WTC11 (cell line): Measurements from ENCODE around the gene LEFTY2. TPM values are rescaled to one million over a fixed set of nuclear protein-coding genes. Genes with fewer than 3 reads are reported as not detected.

ENCODE experiments used
- ATAC-seq: fragments of 200-7000 bp; cut with Tn5 transposase; 2 replicates; pipeline ENCODE4 v1.10.0; 2021; ENCODE audit warnings: mild to moderate bottlenecking, moderate library complexity
- CTCF ChIA-PET: fragments of 300-600 bp; sonication (Branson Sonifier 250); formaldehyde crosslinking; loops from one replicate; lab custom pipeline; 2021; ENCODE audit warnings: antibody characterized with exemption; lab: Charles Lee
- POLR2A ChIA-PET: fragments of 350-600 bp; sonication (Branson Sonifier 250); formaldehyde crosslinking; loops from one replicate; lab custom pipeline; 2021; ENCODE audit warnings: antibody characterized with exemption; lab: Charles Lee
- DNase-seq: peaks from one replicate; pipeline ENCODE4 v3.0.0; 2021; ENCODE audit warnings: low spot score
- H3K27ac Mint-ChIP-seq: 2 replicates; pipeline ENCODE4 v1.8.0; 2021; ENCODE audit warnings: mixed read lengths
- H3K27me3 Mint-ChIP-seq: 2 replicates; pipeline ENCODE4 v1.8.0; 2021; ENCODE audit warnings: low read depth, mild to moderate bottlenecking, moderate library complexity, mixed read lengths
- H3K36me3 Mint-ChIP-seq: 2 replicates; pipeline ENCODE4 v1.8.0; 2021; ENCODE audit warnings: mixed read lengths
- H3K4me1 Mint-ChIP-seq: 2 replicates; pipeline ENCODE4 v1.8.0; 2022; ENCODE audit warnings: mixed read lengths
- H3K4me3 Mint-ChIP-seq: 2 replicates; pipeline ENCODE4 v1.8.0; 2021; ENCODE audit warnings: mild to moderate bottlenecking, moderate library complexity, mixed read lengths
- H3K9me3 Mint-ChIP-seq: 2 replicates; pipeline ENCODE4 v1.8.0; 2021; ENCODE audit warnings: mixed read lengths
- ATF1 ChIP-seq: sonication (generic); formaldehyde crosslinking; IDR thresholded peaks from 2 replicates; pipeline ENCODE4 v1.8.1; 2023; ENCODE audit warnings: mild to moderate bottlenecking, moderate library complexity, missing genetic modification reagents
- CREB1 ChIP-seq: sonication (generic); formaldehyde crosslinking; IDR thresholded peaks from 2 replicates; pipeline ENCODE4 v1.8.0; 2023; ENCODE audit warnings: mild to moderate bottlenecking, missing genetic modification reagents
- GABPB1 ChIP-seq: sonication (generic); formaldehyde crosslinking; IDR thresholded peaks from 2 replicates; pipeline ENCODE4 v1.8.1; 2023; ENCODE audit warnings: mild to moderate bottlenecking, missing genetic modification reagents
- HMGA2 ChIP-seq: fragments of 250-450 bp; sonication (Bioruptor Pico); IDR thresholded peaks from 2 replicates; pipeline ENCODE4 v1.4.0; 2021; ENCODE audit warnings: mild to moderate bottlenecking, moderate library complexity
- KAT7 ChIP-seq: sonication (generic); formaldehyde crosslinking; IDR thresholded peaks from 2 replicates; pipeline ENCODE4 v1.8.1; 2023; ENCODE audit warnings: missing genetic modification reagents, mild to moderate bottlenecking, borderline replicate concordance
- NFATC4 ChIP-seq: fragments of 250-450 bp; sonication (Bioruptor Pico); IDR thresholded peaks from 2 replicates; pipeline ENCODE4 v1.9.0; 2021; ENCODE audit warnings: mild to moderate bottlenecking
- TCF7 ChIP-seq: sonication (generic); formaldehyde crosslinking; IDR thresholded peaks from 2 replicates; pipeline ENCODE4 v1.8.0; 2022; ENCODE audit warnings: mild to moderate bottlenecking, low read depth, missing genetic modification reagents, moderate library complexity
- TEAD1 ChIP-seq: sonication (generic); formaldehyde crosslinking; IDR thresholded peaks from 2 replicates; pipeline ENCODE4 v1.8.0; 2022; ENCODE audit warnings: mild to moderate bottlenecking, missing genetic modification reagents
- TEAD4 ChIP-seq: sonication (generic); formaldehyde crosslinking; IDR thresholded peaks from 2 replicates; pipeline ENCODE4 v1.8.0; 2022; ENCODE audit warnings: mild to moderate bottlenecking, missing genetic modification reagents
- ZBTB21 ChIP-seq: sonication (generic); formaldehyde crosslinking; IDR thresholded peaks from 2 replicates; pipeline ENCODE4 v1.8.1; 2023; ENCODE audit warnings: mild to moderate bottlenecking, missing genetic modification reagents, borderline replicate concordance
- ZNF121 ChIP-seq: sonication (generic); formaldehyde crosslinking; IDR thresholded peaks from 2 replicates; pipeline ENCODE4 v1.8.0; 2023; ENCODE audit warnings: missing genetic modification reagents
- ZNF232 ChIP-seq: sonication (generic); formaldehyde crosslinking; IDR thresholded peaks from 2 replicates; pipeline ENCODE4 v1.8.0; 2022; ENCODE audit warnings: mild to moderate bottlenecking, missing genetic modification reagents
- total RNA-seq: library from RNA; stranded (reverse); gene quantifications from 3 replicates; pipeline ENCODE4 v1.2.3, GENCODE V29; 2021
- TF ChIP-seq, protein P1 (sequence below): sonication (generic); formaldehyde crosslinking; IDR thresholded peaks from 2 replicates; pipeline ENCODE4 v1.8.1; 2022; ENCODE audit warnings: low read depth, mild to moderate bottlenecking, moderate library complexity, missing genetic modification reagents, borderline replicate concordance
- TF ChIP-seq, protein P2 (sequence below): fragments of 250-450 bp; sonication (Bioruptor Pico); IDR thresholded peaks from 2 replicates; pipeline ENCODE4 v1.9.0; 2021; ENCODE audit warnings: mild to moderate bottlenecking
- TF ChIP-seq, protein P3 (sequence below): fragments of 200-600 bp; IDR thresholded peaks from 2 replicates; pipeline ENCODE4 v1.8.0; 2022; ENCODE audit warnings: antibody characterized with exemption
- TF ChIP-seq, protein P4 (sequence below): fragments of 250-450 bp; sonication (Bioruptor Pico); IDR thresholded peaks from 2 replicates; pipeline ENCODE4 v1.9.0; 2021; ENCODE audit warnings: moderate library complexity, mild to moderate bottlenecking, inconsistent platforms, borderline replicate concordance
- TF ChIP-seq, protein P5 (sequence below): sonication (generic); formaldehyde crosslinking; IDR thresholded peaks from 2 replicates; pipeline ENCODE4 v1.8.1; 2023; ENCODE audit warnings: mild to moderate bottlenecking, missing genetic modification reagents, borderline replicate concordance

Gene LEFTY2
- total RNA-seq, 1 experiment from 2014 or later = 15.5 TPM

DNA sequence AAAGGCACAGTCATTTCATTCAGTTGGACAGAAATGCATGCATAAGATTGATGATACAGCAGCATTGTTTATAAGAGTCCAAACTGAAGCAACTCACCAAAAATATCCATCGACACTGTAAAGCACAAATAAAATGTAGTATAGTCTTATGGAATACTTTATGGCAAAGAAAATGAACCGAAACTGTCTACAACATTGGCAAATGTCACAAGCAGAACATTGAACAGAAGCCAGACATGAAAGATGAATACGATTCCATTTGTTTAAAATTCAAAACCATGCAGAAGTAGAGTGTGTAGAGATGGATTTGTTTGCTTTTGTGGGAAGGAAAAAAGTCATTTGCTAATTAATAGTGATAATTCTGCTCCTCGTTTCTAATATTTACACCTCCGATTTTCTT lies 44.5 kb downstream of the LEFTY2 start:
- TF ChIP-seq TEAD4 = no peak
- no peak for TF ChIP-seq TEAD1
- TF ChIP-seq ZBTB21 (CRISPR knock-in tag) = no peak
- no peak for TF ChIP-seq NFATC4 (CRISPR knock-in tag)
- TF ChIP-seq, protein P1, sequence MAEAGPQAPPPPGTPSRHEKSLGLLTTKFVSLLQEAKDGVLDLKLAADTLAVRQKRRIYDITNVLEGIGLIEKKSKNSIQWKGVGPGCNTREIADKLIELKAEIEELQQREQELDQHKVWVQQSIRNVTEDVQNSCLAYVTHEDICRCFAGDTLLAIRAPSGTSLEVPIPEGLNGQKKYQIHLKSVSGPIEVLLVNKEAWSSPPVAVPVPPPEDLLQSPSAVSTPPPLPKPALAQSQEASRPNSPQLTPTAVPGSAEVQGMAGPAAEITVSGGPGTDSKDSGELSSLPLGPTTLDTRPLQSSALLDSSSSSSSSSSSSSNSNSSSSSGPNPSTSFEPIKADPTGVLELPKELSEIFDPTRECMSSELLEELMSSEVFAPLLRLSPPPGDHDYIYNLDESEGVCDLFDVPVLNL = no peak
- TF ChIP-seq HMGA2 = no peak
- H3K4me3 Mint-ChIP-seq = no peak overlapping the region
- H3K4me1 Mint-ChIP-seq = peaks cover 43% of the 10 kb centered on the region
- H3K27ac Mint-ChIP-seq = no peak overlapping the region
- ATAC-seq (no peak), DNase-seq (no peak)
- CTCF ChIA-PET = no interaction called here
- H3K36me3 Mint-ChIP-seq = no peaks in the 10 kb centered on the region
- H3K27me3 Mint-ChIP-seq = peaks cover 11% of the 10 kb centered on the region; the same call in 1 of the 2 replicates
- H3K9me3 Mint-ChIP-seq = no peaks in the 10 kb centered on the region
- POLR2A ChIA-PET = interaction anchor here (0.7 to 2.2 kb wide), 3 partner anchors 9 to 27 kb away, joined by 3 to 10 read pairs (median 6); partner anchors contain the start of gene TMEM63A

DNA sequence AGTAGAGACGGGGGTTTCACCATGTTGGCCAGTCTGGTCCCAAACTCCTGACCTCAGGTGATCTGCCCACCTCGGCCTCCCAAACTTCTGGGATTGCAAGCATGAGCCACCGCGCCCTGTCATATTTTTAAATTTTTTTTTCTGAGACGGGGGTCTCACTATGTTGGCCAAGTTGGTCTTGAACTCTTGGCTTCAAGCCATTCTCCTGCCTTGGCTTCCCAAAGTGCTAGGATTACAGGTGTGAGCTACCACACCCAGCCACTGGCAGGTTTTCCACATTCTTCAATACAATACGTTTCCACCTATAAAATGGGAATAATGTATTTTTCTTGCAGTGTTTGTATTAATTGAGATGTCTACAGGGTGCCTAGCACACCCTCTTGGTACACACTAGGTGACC lies 48.7 kb downstream of the LEFTY2 start:
- CTCF ChIA-PET = interaction anchor here (2.3 kb wide), 1 partner anchor 10 kb away, joined by 10 read pairs; the partner anchor contains the start of gene TMEM63A
- Mint-ChIP-seq H3K27ac (no peak overlapping the region), H3K27me3 (no peaks in the 10 kb centered on the region), H3K36me3 (no peaks in the 10 kb centered on the region), H3K4me3 (no peak overlapping the region), H3K4me1 (peaks cover 41% of the 10 kb centered on the region), H3K9me3 (no peaks in the 10 kb centered on the region)
- ATAC-seq (no peak), DNase-seq (no peak)
- TF ChIP-seq, protein P2, sequence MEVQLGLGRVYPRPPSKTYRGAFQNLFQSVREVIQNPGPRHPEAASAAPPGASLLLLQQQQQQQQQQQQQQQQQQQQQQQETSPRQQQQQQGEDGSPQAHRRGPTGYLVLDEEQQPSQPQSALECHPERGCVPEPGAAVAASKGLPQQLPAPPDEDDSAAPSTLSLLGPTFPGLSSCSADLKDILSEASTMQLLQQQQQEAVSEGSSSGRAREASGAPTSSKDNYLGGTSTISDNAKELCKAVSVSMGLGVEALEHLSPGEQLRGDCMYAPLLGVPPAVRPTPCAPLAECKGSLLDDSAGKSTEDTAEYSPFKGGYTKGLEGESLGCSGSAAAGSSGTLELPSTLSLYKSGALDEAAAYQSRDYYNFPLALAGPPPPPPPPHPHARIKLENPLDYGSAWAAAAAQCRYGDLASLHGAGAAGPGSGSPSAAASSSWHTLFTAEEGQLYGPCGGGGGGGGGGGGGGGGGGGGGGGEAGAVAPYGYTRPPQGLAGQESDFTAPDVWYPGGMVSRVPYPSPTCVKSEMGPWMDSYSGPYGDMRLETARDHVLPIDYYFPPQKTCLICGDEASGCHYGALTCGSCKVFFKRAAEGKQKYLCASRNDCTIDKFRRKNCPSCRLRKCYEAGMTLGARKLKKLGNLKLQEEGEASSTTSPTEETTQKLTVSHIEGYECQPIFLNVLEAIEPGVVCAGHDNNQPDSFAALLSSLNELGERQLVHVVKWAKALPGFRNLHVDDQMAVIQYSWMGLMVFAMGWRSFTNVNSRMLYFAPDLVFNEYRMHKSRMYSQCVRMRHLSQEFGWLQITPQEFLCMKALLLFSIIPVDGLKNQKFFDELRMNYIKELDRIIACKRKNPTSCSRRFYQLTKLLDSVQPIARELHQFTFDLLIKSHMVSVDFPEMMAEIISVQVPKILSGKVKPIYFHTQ = no peak
- TF ChIP-seq ZNF121 (CRISPR knock-in tag) = peak; percentile 33; the same call in 1 of the 2 replicates
- TF ChIP-seq TCF7 (CRISPR knock-in tag) = no peak
- TF ChIP-seq ZNF232 (CRISPR knock-in tag) = no peak
- POLR2A ChIA-PET = no interaction called here

DNA sequence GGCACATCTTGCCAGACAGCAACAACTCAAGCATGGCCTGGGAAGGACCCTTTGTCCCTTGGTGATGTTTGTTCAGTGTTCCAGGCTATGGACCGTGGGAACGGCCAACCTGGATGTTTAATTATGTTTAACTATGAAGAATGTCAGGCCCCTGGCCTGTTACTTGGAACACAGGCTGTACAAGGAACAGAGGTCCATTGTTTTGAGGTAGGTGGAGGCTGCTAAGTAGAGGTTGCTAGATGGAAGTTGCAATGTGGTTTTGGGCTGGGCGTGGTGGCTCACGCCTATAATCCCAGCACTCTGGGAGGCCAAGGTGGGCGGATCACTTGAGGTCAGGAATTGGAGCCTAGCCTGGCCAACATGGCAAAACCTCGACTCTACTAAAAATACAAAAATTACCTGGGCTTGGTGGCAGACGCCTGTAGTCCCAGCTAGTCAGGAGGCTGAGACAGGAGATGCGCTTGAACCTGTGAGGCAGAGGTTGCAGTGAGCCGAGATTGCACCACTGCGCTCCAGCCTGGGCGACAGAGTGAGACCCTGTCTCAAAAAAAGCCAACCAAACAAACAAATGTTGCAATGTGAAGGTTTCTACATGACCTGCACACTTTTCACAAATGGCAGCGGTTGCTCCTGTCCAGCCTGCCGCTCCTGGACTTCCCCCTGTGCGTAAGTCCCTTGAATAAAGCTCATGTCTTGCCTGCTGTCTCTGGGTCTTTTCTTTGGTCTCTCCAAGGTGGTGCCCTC lies 49.6 kb downstream of the LEFTY2 start:
- Mint-ChIP-seq H3K27ac (0 out of 2 replicates have a peak overlapping the region, but pooled peaks have one; percentile 58), H3K4me3 (no peak overlapping the region), H3K4me1 (peaks cover 41% of the 10 kb centered on the region), H3K9me3 (no peaks in the 10 kb centered on the region), H3K27me3 (no peaks in the 10 kb centered on the region; the same call in 1 of the 2 replicates), H3K36me3 (0 out of 2 replicates have a peak, but pooled peaks cover 3% of the 10 kb centered on the region)
- POLR2A ChIA-PET = no interaction called here
- no peak for ATAC-seq
- DNase-seq = no peak
- CTCF ChIA-PET = interaction anchor here (2.3 to 4.3 kb wide), 3 partner anchors 9 to 20 kb away, joined by 10 to 21 read pairs (median 15); partner anchors contain the start of gene TMEM63A
- TF ChIP-seq ATF1 (CRISPR knock-in tag) = no peak
- no peak for TF ChIP-seq KAT7 (CRISPR knock-in tag)
- TF ChIP-seq ZNF121 (CRISPR knock-in tag) = peak; percentile 71
- TF ChIP-seq, protein P3, sequence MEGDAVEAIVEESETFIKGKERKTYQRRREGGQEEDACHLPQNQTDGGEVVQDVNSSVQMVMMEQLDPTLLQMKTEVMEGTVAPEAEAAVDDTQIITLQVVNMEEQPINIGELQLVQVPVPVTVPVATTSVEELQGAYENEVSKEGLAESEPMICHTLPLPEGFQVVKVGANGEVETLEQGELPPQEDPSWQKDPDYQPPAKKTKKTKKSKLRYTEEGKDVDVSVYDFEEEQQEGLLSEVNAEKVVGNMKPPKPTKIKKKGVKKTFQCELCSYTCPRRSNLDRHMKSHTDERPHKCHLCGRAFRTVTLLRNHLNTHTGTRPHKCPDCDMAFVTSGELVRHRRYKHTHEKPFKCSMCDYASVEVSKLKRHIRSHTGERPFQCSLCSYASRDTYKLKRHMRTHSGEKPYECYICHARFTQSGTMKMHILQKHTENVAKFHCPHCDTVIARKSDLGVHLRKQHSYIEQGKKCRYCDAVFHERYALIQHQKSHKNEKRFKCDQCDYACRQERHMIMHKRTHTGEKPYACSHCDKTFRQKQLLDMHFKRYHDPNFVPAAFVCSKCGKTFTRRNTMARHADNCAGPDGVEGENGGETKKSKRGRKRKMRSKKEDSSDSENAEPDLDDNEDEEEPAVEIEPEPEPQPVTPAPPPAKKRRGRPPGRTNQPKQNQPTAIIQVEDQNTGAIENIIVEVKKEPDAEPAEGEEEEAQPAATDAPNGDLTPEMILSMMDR = no peak
- TF ChIP-seq, protein P4, sequence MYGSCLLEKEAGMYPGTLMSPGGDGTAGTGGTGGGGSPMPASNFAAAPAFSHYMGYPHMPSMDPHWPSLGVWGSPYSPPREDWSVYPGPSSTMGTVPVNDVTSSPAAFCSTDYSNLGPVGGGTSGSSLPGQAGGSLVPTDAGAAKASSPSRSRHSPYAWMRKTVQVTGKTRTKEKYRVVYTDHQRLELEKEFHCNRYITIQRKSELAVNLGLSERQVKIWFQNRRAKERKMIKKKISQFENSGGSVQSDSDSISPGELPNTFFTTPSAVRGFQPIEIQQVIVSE = no peak
- TF ChIP-seq, protein P2 = no peak
- peak; percentile 70 for TF ChIP-seq GABPB1 (CRISPR knock-in tag)
- no peak for TF ChIP-seq CREB1 (CRISPR knock-in tag)
- no peak for TF ChIP-seq ZNF232 (CRISPR knock-in tag)
- TF ChIP-seq, protein P5, sequence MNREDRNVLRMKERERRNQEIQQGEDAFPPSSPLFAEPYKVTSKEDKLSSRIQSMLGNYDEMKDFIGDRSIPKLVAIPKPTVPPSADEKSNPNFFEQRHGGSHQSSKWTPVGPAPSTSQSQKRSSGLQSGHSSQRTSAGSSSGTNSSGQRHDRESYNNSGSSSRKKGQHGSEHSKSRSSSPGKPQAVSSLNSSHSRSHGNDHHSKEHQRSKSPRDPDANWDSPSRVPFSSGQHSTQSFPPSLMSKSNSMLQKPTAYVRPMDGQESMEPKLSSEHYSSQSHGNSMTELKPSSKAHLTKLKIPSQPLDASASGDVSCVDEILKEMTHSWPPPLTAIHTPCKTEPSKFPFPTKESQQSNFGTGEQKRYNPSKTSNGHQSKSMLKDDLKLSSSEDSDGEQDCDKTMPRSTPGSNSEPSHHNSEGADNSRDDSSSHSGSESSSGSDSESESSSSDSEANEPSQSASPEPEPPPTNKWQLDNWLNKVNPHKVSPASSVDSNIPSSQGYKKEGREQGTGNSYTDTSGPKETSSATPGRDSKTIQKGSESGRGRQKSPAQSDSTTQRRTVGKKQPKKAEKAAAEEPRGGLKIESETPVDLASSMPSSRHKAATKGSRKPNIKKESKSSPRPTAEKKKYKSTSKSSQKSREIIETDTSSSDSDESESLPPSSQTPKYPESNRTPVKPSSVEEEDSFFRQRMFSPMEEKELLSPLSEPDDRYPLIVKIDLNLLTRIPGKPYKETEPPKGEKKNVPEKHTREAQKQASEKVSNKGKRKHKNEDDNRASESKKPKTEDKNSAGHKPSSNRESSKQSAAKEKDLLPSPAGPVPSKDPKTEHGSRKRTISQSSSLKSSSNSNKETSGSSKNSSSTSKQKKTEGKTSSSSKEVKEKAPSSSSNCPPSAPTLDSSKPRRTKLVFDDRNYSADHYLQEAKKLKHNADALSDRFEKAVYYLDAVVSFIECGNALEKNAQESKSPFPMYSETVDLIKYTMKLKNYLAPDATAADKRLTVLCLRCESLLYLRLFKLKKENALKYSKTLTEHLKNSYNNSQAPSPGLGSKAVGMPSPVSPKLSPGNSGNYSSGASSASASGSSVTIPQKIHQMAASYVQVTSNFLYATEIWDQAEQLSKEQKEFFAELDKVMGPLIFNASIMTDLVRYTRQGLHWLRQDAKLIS (CRISPR knock-in tag) = no peak
